GM23248 (cell line): ENCODE data around the gene KRTAP5-1. TPM values are rescaled to one million over a fixed set of nuclear protein-coding genes. Genes with fewer than 3 reads are reported as not detected.

ENCODE experiments used
- DNase-seq: peaks from one replicate; pipeline ENCODE4 v3.0.0-alpha.2; 2015
- H2AFZ ChIP-seq: fragments of 200-600 bp; sonication (generic); 2 replicates; pipeline ENCODE4 v1.6.1; 2016; ENCODE audit warnings: antibody characterized with exemption
- H3F3A ChIP-seq: fragments of 200-600 bp; sonication (generic); 2 replicates; pipeline ENCODE4 v1.6.1; 2016; ENCODE audit warnings: mild to moderate bottlenecking, antibody characterized with exemption, mixed run types; ENCODE audit not compliant: insufficient read depth
- H3K27ac ChIP-seq: fragments of 200-600 bp; sonication (generic); 2 replicates; pipeline ENCODE4 v1.5.1; 2016; ENCODE audit warnings: mild to moderate bottlenecking
- H3K27me3 ChIP-seq: fragments of 200-600 bp; sonication (generic); replicated peaks from 2 replicates; pipeline ENCODE4 v1.6.1; 2016; ENCODE audit warnings: mild to moderate bottlenecking; ENCODE audit not compliant: insufficient read depth
- H3K36me3 ChIP-seq: fragments of 200-600 bp; sonication (generic); 2 replicates; pipeline ENCODE4 v1.6.1; 2016; ENCODE audit warnings: low read depth, mild to moderate bottlenecking
- H3K4me1 ChIP-seq: fragments of 200-600 bp; sonication (generic); 2 replicates; pipeline ENCODE4 v1.6.1; 2016; ENCODE audit warnings: mild to moderate bottlenecking; ENCODE audit not compliant: insufficient read depth
- H3K4me2 ChIP-seq: fragments of 200-600 bp; sonication (generic); one replicate; pipeline ENCODE4 v1.6.1; 2016; ENCODE audit warnings: mild to moderate bottlenecking; ENCODE audit not compliant: unreplicated experiment
- H3K4me3 ChIP-seq: fragments of 200-600 bp; sonication (generic); 2 replicates; pipeline ENCODE4 v1.5.1; 2016; ENCODE audit warnings: mild to moderate bottlenecking
- H3K79me2 ChIP-seq: fragments of 200-600 bp; sonication (generic); 2 replicates; pipeline ENCODE4 v1.6.1; 2016; ENCODE audit warnings: mild to moderate bottlenecking; ENCODE audit not compliant: insufficient read depth
- H3K9ac ChIP-seq: fragments of 200-600 bp; sonication (generic); 2 replicates; pipeline ENCODE4 v1.6.1; 2016; ENCODE audit warnings: mild to moderate bottlenecking
- H3K9me2 ChIP-seq: fragments of 200-600 bp; sonication (generic); 2 replicates; pipeline ENCODE4 v1.6.1; 2016; ENCODE audit warnings: mixed run types, mild to moderate bottlenecking, moderate library complexity; ENCODE audit not compliant: insufficient read depth
- H3K9me3 ChIP-seq: fragments of 200-600 bp; sonication (generic); one replicate; pipeline ENCODE4 v1.6.1; 2017; ENCODE audit warnings: low read depth
- H4K20me1 ChIP-seq: fragments of 200-600 bp; sonication (generic); 2 replicates; pipeline ENCODE4 v1.6.0; 2016; ENCODE audit not compliant: insufficient read depth
- EZH2 ChIP-seq: fragments of 200-600 bp; sonication (generic); IDR thresholded peaks from 2 replicates; pipeline ENCODE4 v1.6.1; 2018; ENCODE audit warnings: antibody characterized with exemption, mild to moderate bottlenecking; ENCODE audit not compliant: insufficient read depth, poor library complexity, severe bottlenecking
- EZH2phosphoT487 ChIP-seq: fragments of 200-600 bp; sonication (generic); IDR thresholded peaks from 2 replicates; pipeline ENCODE4 v1.6.1; 2018; ENCODE audit warnings: antibody characterized with exemption, moderate library complexity, mild to moderate bottlenecking, low read depth; ENCODE audit not compliant: insufficient read depth
- WGBS, 2 experiments: methylation state at CpG; one replicate each; pipeline ENCODE4 v1.1.6; 2015 to 2017; ENCODE audit warnings: low lambda C conversion rate in 2 of 2, low coverage in 1 of 2; ENCODE audit errors: missing lambda C conversion rate in 2 of 2; 5-methylcytosine and 5-hydroxymethylcytosine counted together
- in situ Hi-C: fragments of 300-500 bp; cut with MboI; formaldehyde crosslinking; loops from 2 replicates; pipeline ENCODE4 v1.15.0; 2020
- polyA plus RNA-seq: library from polyadenylated mRNA; unstranded; fragments of >200 nt; fragmentation: Nextera tagmentation; extraction: Ambion mirVana; gene quantifications from 2 replicates; pipeline ENCODE4 v1.2.1, GENCODE V29; 2016
- total RNA-seq: library from RNA; depleted of rRNA; stranded (reverse); fragments of >200 nt; shearing (Covaris generic); gene quantifications from 2 replicates; pipeline ENCODE4 v1.2.3, GENCODE V29; 2014

The KRTAP5-1 gene
- total and polyA plus RNA-seq, 2 experiments from 2014 or later = not detected

DNA sequence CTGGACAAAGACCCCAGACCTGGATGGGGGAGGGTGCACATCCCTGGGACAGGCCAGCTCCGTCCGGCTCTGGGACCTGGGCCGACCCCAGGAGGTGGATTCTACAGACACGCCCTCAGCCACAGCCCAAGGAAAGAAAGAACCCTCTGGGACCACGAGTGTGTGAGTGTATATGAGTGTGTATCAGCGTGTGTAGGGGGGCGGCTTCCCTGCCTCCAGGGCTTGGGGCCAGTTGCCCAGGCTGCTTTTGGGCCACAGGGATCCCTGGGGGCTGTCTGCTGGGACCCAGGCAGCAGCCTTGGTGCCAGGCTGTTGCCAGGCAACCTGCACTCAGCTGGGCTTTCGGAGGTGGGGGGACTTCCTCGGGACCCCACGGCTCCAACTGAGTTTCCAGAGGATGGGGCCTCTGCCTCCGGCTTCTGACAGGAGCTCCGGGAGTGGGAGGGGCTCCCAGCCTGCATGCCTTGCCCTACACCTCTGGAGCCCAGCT lies 21.9 kb downstream of the KRTAP5-1 start:
- Histone ChIP-seq H4K20me1 (no peaks in the 10 kb centered on the region), H3K9me3 (no peaks in the 10 kb centered on the region), H3F3A (no peaks in the 10 kb centered on the region), H3K4me2 (no peak overlapping the region), H3K27ac (no peak overlapping the region), H3K36me3 (no peaks in the 10 kb centered on the region), H2AFZ (no peak overlapping the region), H3K4me1 (peaks cover 13% of the 10 kb centered on the region), H3K9me2 (no peaks in the 10 kb centered on the region), H3K4me3 (no peak overlapping the region), H3K27me3 (no peaks in the 10 kb centered on the region), H3K79me2 (no peaks in the 10 kb centered on the region), H3K9ac (no peak overlapping the region)
- in situ Hi-C loops = no loop called here
- TF ChIP-seq EZH2phosphoT487 = no peak
- no peak for TF ChIP-seq EZH2
- no peak for DNase-seq
- 67 to 68% methylated on average over 11 to 12 of the region's 12 CpGs for WGBS, 2 experiments

DNA sequence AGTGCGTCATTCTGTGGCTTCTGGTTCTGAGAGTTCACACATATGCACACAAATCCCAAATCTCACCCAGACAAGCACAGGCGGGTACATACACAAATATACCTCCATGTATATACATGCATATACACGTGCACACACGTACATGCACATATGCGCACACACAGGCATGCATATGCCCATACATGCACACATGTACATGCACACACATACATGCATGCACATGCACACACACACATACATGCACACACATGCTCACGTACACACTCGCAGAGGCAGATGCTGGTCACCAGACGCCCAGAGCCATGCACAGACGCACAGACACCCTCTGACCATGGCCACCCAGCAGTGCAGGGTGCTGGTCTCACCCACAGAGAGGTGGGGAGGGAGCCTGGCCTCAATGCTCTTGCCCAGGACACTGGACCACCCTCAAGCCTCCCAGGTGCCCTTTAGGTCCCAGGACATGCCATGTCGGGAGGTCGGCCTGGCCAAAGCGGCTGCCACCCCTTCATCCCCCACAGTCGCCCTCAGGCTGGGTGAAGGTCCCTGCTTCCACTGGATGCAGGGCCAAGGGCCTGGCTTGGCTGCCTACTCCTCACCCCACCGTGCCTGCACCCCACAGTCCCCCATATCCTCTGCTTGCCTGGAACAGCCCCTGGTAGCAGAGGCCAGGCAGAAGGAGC lies 22.5 kb downstream of the KRTAP5-1 start:
- Histone ChIP-seq H3K9me3 (no peaks in the 10 kb centered on the region), H3K36me3 (no peaks in the 10 kb centered on the region), H3K4me3 (no peak overlapping the region), H3K79me2 (no peaks in the 10 kb centered on the region), H3K9ac (no peak overlapping the region), H3K27ac (no peak overlapping the region), H2AFZ (no peak overlapping the region), H4K20me1 (no peaks in the 10 kb centered on the region), H3F3A (no peaks in the 10 kb centered on the region), H3K27me3 (no peaks in the 10 kb centered on the region), H3K9me2 (no peaks in the 10 kb centered on the region), H3K4me2 (no peak overlapping the region), H3K4me1 (peaks cover 13% of the 10 kb centered on the region)
- no peak for TF ChIP-seq EZH2
- no peak for TF ChIP-seq EZH2phosphoT487
- 75 to 81% methylated on average over 12 to 14 of the region's 14 CpGs for WGBS, 2 experiments
- in situ Hi-C loops = no loop called here
- DNase-seq = no peak

DNA sequence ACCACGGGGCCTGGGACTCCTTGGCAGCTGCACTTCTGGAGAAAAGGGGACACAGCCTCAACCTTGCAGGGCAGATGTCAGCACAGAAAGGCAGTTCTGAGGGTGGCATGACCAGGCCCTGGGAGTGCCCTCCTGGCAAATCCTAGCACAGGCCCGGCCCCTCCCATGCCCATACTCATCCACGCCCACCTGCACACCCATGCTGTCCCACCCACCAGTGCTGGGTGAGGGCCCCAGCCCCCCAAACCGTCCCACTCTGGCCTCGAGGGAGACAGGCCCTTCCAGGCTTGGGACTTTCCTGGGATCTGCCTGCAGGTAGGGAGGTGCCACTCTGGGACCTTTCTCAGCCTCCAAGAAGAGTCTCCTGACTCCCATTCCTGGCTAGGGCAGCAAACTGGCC lies 23.1 kb downstream of the KRTAP5-1 start:
- no peaks in the 10 kb centered on the region for H3K9me2 ChIP-seq
- WGBS, 2 experiments = 28 to 41% methylated on average over 5 of the region's 5 CpGs
- no peaks in the 10 kb centered on the region for H3K9me3 ChIP-seq
- no peaks in the 10 kb centered on the region for H3K79me2 ChIP-seq
- H4K20me1 ChIP-seq = no peaks in the 10 kb centered on the region
- no peak overlapping the region for H3K9ac ChIP-seq
- no peak for DNase-seq
- no peaks in the 10 kb centered on the region for H3K36me3 ChIP-seq
- peaks cover 13% of the 10 kb centered on the region for H3K4me1 ChIP-seq
- H3K4me3 ChIP-seq = no peak overlapping the region
- no peak overlapping the region for H3K4me2 ChIP-seq
- no peaks in the 10 kb centered on the region for H3F3A ChIP-seq
- no peak for TF ChIP-seq EZH2phosphoT487
- TF ChIP-seq EZH2 = no peak
- no peak overlapping the region for H3K27ac ChIP-seq
- no peak overlapping the region for H2AFZ ChIP-seq
- in situ Hi-C loops = no loop called here
- no peaks in the 10 kb centered on the region for H3K27me3 ChIP-seq

DNA sequence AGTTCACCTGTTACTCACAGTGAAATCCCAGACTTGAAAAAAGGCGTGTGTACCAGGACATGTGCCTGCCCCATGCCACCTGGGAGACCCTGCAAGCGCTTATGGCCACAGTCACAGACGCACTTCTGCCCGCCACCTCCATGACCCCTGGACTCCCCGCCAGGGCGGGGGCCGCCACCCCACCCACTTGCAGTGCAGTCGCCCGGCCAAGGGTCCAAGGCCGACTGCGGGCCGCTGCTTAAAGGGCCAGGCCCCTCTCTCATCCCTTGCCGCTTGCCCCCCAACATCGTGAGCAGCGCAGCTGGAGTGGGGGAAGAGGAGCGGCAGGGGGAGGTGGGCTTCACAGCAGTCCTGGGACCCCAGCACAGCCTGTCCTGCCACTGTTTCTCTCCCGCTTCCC lies 23.8 kb downstream of the KRTAP5-1 start:
- H3F3A ChIP-seq = no peaks in the 10 kb centered on the region
- H3K4me1 ChIP-seq = peaks cover 13% of the 10 kb centered on the region
- in situ Hi-C loops = no loop called here
- no peak overlapping the region for H3K4me2 ChIP-seq
- TF ChIP-seq EZH2phosphoT487 (no peak), EZH2 (no peak)
- WGBS, 2 experiments = 79 to 88% methylated on average over 17 of the region's 17 CpGs
- no peak overlapping the region for H2AFZ ChIP-seq
- H3K9ac ChIP-seq = no peak overlapping the region
- H3K36me3 ChIP-seq = no peaks in the 10 kb centered on the region
- H3K79me2 ChIP-seq = no peaks in the 10 kb centered on the region
- no peaks in the 10 kb centered on the region for H3K9me2 ChIP-seq
- no peaks in the 10 kb centered on the region for H4K20me1 ChIP-seq
- no peak overlapping the region for H3K27ac ChIP-seq
- H3K9me3 ChIP-seq = no peaks in the 10 kb centered on the region
- no peak overlapping the region for H3K4me3 ChIP-seq
- H3K27me3 ChIP-seq = no peaks in the 10 kb centered on the region
- DNase-seq = no peak
